Endothelial cell of umbilical vein (primary cell): ENCODE measurements around the gene HDHD2. TPM values are rescaled to one million over a fixed set of nuclear protein-coding genes. Genes with fewer than 3 reads are reported as not detected.

Experiments used
- BruUV-seq: library from RNA; stranded (reverse); fragments of 400-500 nt; replicated peaks from 2 replicates; lab custom pipeline; 2021; lab: Mats Ljungman, UMichigan
- CTCF ChIA-PET: fragments of 300-600, 350-600 bp; sonication (Branson Sonifier 250); formaldehyde crosslinking; loops from one replicate; lab custom pipeline; 2021; ENCODE audit warnings: antibody characterized with exemption, inconsistent platforms; lab: Charles Lee
- POLR2A ChIA-PET: fragments of 300-600, 350-600 bp; sonication (Branson Sonifier 250); formaldehyde crosslinking; loops from one replicate; lab custom pipeline; 2021; ENCODE audit warnings: antibody characterized with exemption, inconsistent platforms; lab: Charles Lee
- DNase-seq: peaks from one replicate; pipeline ENCODE4 v3.0.0-alpha.2; 2011; ENCODE audit warnings: low read depth, low spot score
- FAIRE-seq: peaks from 2 replicates; lab custom pipeline; 2011; peaks lifted over from hg19 to GRCh38; lab: Jason Lieb, UNC
- H2AFZ ChIP-seq: 2 replicates; pipeline ENCODE4 v1.6.0; 2012; ENCODE audit warnings: low read depth, low read length, control low read depth, inconsistent platforms
- H3K27ac ChIP-seq: 2 replicates; pipeline ENCODE4 v1.5.1; 2011; ENCODE audit warnings: low read depth, mild to moderate bottlenecking, control low read depth, low read length, moderate library complexity; ENCODE audit not compliant: insufficient read depth
- H3K27me3 ChIP-seq, 2 experiments: 2 replicates each; pipeline versions ENCODE4 v1.6.0 to v1.6.1; 2011; ENCODE audit warnings: low read length in 2 of 2, mixed read lengths in 1 of 2; ENCODE audit not compliant: control insufficient read depth in 2 of 2, insufficient read depth in 2 of 2
- H3K36me3 ChIP-seq, 2 experiments: 2 replicates in 1 of 2; 3 replicates in 1 of 2; pipeline ENCODE4 v1.5.1; 2011; ENCODE audit warnings: low read length in 2 of 2, mild to moderate bottlenecking in 1 of 2, moderate library complexity in 1 of 2; ENCODE audit not compliant: control insufficient read depth in 2 of 2, insufficient read depth in 2 of 2; ENCODE audit errors: extremely low read depth in 1 of 2
- H3K4me1 ChIP-seq: 3 replicates; pipeline ENCODE4 v1.5.1; 2011; ENCODE audit warnings: mild to moderate bottlenecking, low read length; ENCODE audit not compliant: control insufficient read depth, insufficient read depth; ENCODE audit errors: extremely low read depth
- H3K4me2 ChIP-seq: 2 replicates; pipeline ENCODE4 v1.6.1; 2011; ENCODE audit warnings: low read length, control low read depth, mixed read lengths; ENCODE audit not compliant: insufficient read depth
- H3K4me3 ChIP-seq, 3 experiments: fragments of 200-600 bp in 1 of 3; sonication (generic), shearing (Covaris generic) in 1 of 3; replicated peaks in 1 of 3; 2 replicates each; pipeline ENCODE4 v1.5.1; 2011 to 2016; ENCODE audit warnings: control low read depth in 3 of 3, low read length in 3 of 3, mild to moderate bottlenecking in 2 of 3, inconsistent platforms in 1 of 3, low read depth in 1 of 3, moderate library complexity in 1 of 3; ENCODE audit not compliant: insufficient read depth in 1 of 3
- H3K79me2 ChIP-seq: 2 replicates; pipeline ENCODE4 v1.6.0; 2012; ENCODE audit warnings: low read length, inconsistent platforms; ENCODE audit not compliant: control insufficient read depth, insufficient read depth
- H3K9ac ChIP-seq: replicated peaks from 2 replicates; pipeline ENCODE3; 2011; ENCODE audit warnings: low read length, control low read depth; ENCODE audit not compliant: insufficient read depth; ENCODE audit errors: extremely low read depth
- H3K9me1 ChIP-seq: replicated peaks from 3 replicates; pipeline ENCODE4 v1.6.0; 2011; ENCODE audit warnings: mild to moderate bottlenecking, low read length; ENCODE audit not compliant: control insufficient read depth, insufficient read depth; ENCODE audit errors: extremely low read depth
- H3K9me3 ChIP-seq: replicated peaks from 2 replicates; pipeline ENCODE4 v1.5.1; 2012; ENCODE audit warnings: low read length, inconsistent platforms; ENCODE audit not compliant: control insufficient read depth, insufficient read depth
- H4K20me1 ChIP-seq: replicated peaks from 2 replicates; pipeline ENCODE3; 2011; ENCODE audit warnings: mild to moderate bottlenecking, low read length; ENCODE audit not compliant: control insufficient read depth, insufficient read depth; ENCODE audit errors: extremely low read depth
- CTCF ChIP-seq, 2 donors: IDR thresholded peaks; 1 replicate in 1 of 2; 2 replicates in 1 of 2; pipeline ENCODE4 v1.5.1; 2011; ENCODE audit warnings: low read length in 2 of 2, mild to moderate bottlenecking in 2 of 2, moderate library complexity in 2 of 2, control low read depth in 1 of 2, inconsistent platforms in 1 of 2, low read depth in 1 of 2; ENCODE audit not compliant: insufficient read depth in 1 of 2; ENCODE audit errors: extremely low read depth in 1 of 2
- EZH2 ChIP-seq: IDR thresholded peaks from 2 replicates; pipeline ENCODE4 v1.6.1; 2012; ENCODE audit warnings: borderline replicate concordance, low read depth, mild to moderate bottlenecking, moderate library complexity, low read length, inconsistent platforms; ENCODE audit not compliant: severe bottlenecking
- FOS ChIP-seq: IDR thresholded peaks from 2 replicates; pipeline ENCODE4 v1.6.1; 2011; ENCODE audit warnings: mild to moderate bottlenecking, low read length, moderate library complexity, borderline replicate concordance; ENCODE audit not compliant: insufficient read depth
- GATA2 ChIP-seq: IDR thresholded peaks from 2 replicates; pipeline ENCODE4 v1.7.0; 2011; ENCODE audit warnings: low read depth, mild to moderate bottlenecking, moderate library complexity, mixed read lengths, low read length; ENCODE audit not compliant: insufficient read length, insufficient read depth
- JUN ChIP-seq: IDR thresholded peaks from 2 replicates; pipeline ENCODE4 v1.6.1; 2011; ENCODE audit warnings: borderline replicate concordance, low read depth; ENCODE audit not compliant: insufficient read length, insufficient read depth
- MAX ChIP-seq: IDR thresholded peaks from 2 replicates; pipeline ENCODE4 v1.6.1; 2011; ENCODE audit not compliant: insufficient read depth, insufficient read length
- MYC ChIP-seq: IDR thresholded peaks from one replicate; pipeline ENCODE4 v1.6.1; 2011; ENCODE audit warnings: mild to moderate bottlenecking, low read depth, low read length
- POLR2A ChIP-seq: IDR thresholded peaks from 2 replicates; pipeline ENCODE4 v1.6.1; 2012; ENCODE audit warnings: low read depth, mild to moderate bottlenecking, control low read depth, low read length
- POLR2AphosphoS5 ChIP-seq: IDR thresholded peaks from 2 replicates; pipeline ENCODE4 v1.6.1; 2012; ENCODE audit warnings: low read depth, mild to moderate bottlenecking, control low read depth, low read length, moderate library complexity; ENCODE audit not compliant: insufficient read depth
- dilution Hi-C: fragments of 300-500 bp; cut with MboI; formaldehyde crosslinking; loops from one replicate; pipeline ENCODE4 v1.15.0; 2019; ENCODE audit warnings: low sequenced_read_pairs; ENCODE audit not compliant: extremely low pct_ligation_motif_present
- intact Hi-C: fragments of 100-400 bp; cut with micrococcal nuclease; formaldehyde crosslinking; loops from one replicate; pipeline ENCODE4 v1.10.0; 2022
- polyA plus RNA-seq, 4 experiments: library from polyadenylated mRNA; depleted of rRNA in 3 of 4; stranded (reverse) in 3 of 4; unstranded in 1 of 4; fragments of >200 nt; gene quantifications; 2 replicates each; pipeline versions ENCODE4 v1.2.1 to v1.2.3, GENCODE V29; 2011 to 2012; ENCODE audit warnings: missing spikeins in 1 of 4
- total RNA-seq: library from RNA; stranded (reverse); gene quantifications from 2 replicates; pipeline ENCODE4 v1.2.3, GENCODE V29; 2021

HDHD2 gene
- total and polyA plus RNA-seq, 2 donors (not counting 3 experiments of a cell fraction or from before 2014, with no cell fraction given) = 3.5 to 18.7 TPM

- Histone ChIP-seq H2AFZ (no peak overlapping the region), H3K9ac (no peak overlapping the region), H3K79me2 (no peaks in the 10 kb centered on the region), H3K36me3 (peaks cover 0 to 2% of the 10 kb centered on the region in 2 experiments), H3K4me3 (no peak overlapping the region), H3K9me3 (no peaks in the 10 kb centered on the region), H3K4me1 (no peaks in the 10 kb centered on the region), H3K4me2 (no peak overlapping the region), H3K27me3 (no peaks in the 10 kb centered on the region), H4K20me1 (no peaks in the 10 kb centered on the region), H3K27ac (no peak overlapping the region), H3K9me1 (no peaks in the 10 kb centered on the region)
- ChIA-PET POLR2A (no interaction called here), CTCF (no interaction called here)
- DNase-seq (no peak), FAIRE-seq (no peak)
- intact Hi-C loops = no loop called here
- no peak for TF ChIP-seq FOS
- TF ChIP-seq MYC = no peak
- TF ChIP-seq EZH2 = no peak
- no peak for TF ChIP-seq JUN
- no TSS peak for BruUV-seq
- dilution Hi-C loops = no loop called here
Observed at GRCh38 chr18:47118981-47119380, 31.3 kb downstream of the HDHD2 start.

GRCh38 chr18:47115205-47115604, 35.1 kb downstream of the HDHD2 start:
- Histone ChIP-seq H3K36me3 (peaks cover 0 to 4% of the 10 kb centered on the region in 2 experiments), H3K27me3 (no peaks in the 10 kb centered on the region), H3K9ac (no peak overlapping the region), H3K4me3 (no peak overlapping the region), H3K27ac (no peak overlapping the region), H2AFZ (no peak overlapping the region), H3K4me1 (no peaks in the 10 kb centered on the region), H3K9me1 (no peaks in the 10 kb centered on the region), H3K79me2 (no peaks in the 10 kb centered on the region), H3K4me2 (no peak overlapping the region), H3K9me3 (no peaks in the 10 kb centered on the region), H4K20me1 (no peaks in the 10 kb centered on the region)
- no TSS peak for BruUV-seq
- TF ChIP-seq FOS = no peak
- TF ChIP-seq POLR2A = no peak
- no peak for TF ChIP-seq CTCF (IDR thresholded peaks at IDR 0.05; ENCODE audit: extremely low read depth in 1 of 2, insufficient read depth in 1 of 2, low read depth in 1 of 2, low read length in 2 of 2)
- TF ChIP-seq EZH2 = no peak
- TF ChIP-seq GATA2 = no peak
- TF ChIP-seq MYC = no peak
- no peak for TF ChIP-seq MAX
- TF ChIP-seq JUN = no peak
- TF ChIP-seq POLR2AphosphoS5 = no peak
- CTCF ChIA-PET = interaction anchor here (2.9 kb wide), 1 partner anchor 35 kb away, joined by 8 read pairs; the partner anchor contains the start of gene HDHD2
- FAIRE-seq (no peak), DNase-seq (no peak)
- dilution Hi-C loops (no loop called here), intact Hi-C loops (no loop called here)
- POLR2A ChIA-PET = no interaction called here
